Astrocyte (in vitro differentiated cells and primary cell): ENCODE measurements around the gene STK32A. TPM values are rescaled to one million over a fixed set of nuclear protein-coding genes. Genes with fewer than 3 reads are reported as not detected.

Experiments
- DNase-seq: peaks from one replicate; pipeline ENCODE4 v3.0.0-alpha.2; 2010; ENCODE audit warnings: low read depth
- FAIRE-seq: peaks from 2 replicates; lab custom pipeline; 2011; peaks lifted over from hg19 to GRCh38; lab: Jason Lieb, UNC
- H2AFZ ChIP-seq: 2 replicates; pipeline ENCODE4 v1.6.0; 2012; ENCODE audit warnings: low read depth, low read length, inconsistent platforms
- H3K27ac ChIP-seq: 2 replicates; pipeline ENCODE4 v1.5.1; 2011; ENCODE audit warnings: low read depth, low read length, inconsistent platforms
- H3K27me3 ChIP-seq: 2 replicates; pipeline ENCODE4 v1.6.0; 2011; ENCODE audit warnings: low read length, inconsistent platforms; ENCODE audit not compliant: insufficient read depth
- H3K36me3 ChIP-seq: 2 replicates; pipeline ENCODE4 v1.5.1; 2011; ENCODE audit warnings: low read length, inconsistent platforms; ENCODE audit not compliant: insufficient read depth
- H3K4me1 ChIP-seq: 2 replicates; pipeline ENCODE4 v1.5.1; 2011; ENCODE audit warnings: low read length, inconsistent platforms; ENCODE audit not compliant: insufficient read depth
- H3K4me2 ChIP-seq: 2 replicates; pipeline ENCODE4 v1.6.0; 2012; ENCODE audit warnings: low read length, inconsistent platforms
- H3K4me3 ChIP-seq: 2 replicates; pipeline ENCODE4 v1.5.1; 2011; ENCODE audit warnings: low read depth, mild to moderate bottlenecking, low read length, inconsistent platforms; ENCODE audit not compliant: insufficient read depth
- H3K79me2 ChIP-seq: 2 replicates; pipeline ENCODE4 v1.6.0; 2012; ENCODE audit warnings: mild to moderate bottlenecking, low read length, inconsistent platforms; ENCODE audit not compliant: insufficient read depth
- H3K9ac ChIP-seq: 2 replicates; pipeline ENCODE4 v1.6.0; 2012; ENCODE audit warnings: mild to moderate bottlenecking, low read length, inconsistent platforms
- H3K9me3 ChIP-seq: 2 replicates; pipeline ENCODE4 v1.5.1; 2012; ENCODE audit warnings: low read depth, mild to moderate bottlenecking, low read length, inconsistent platforms; ENCODE audit not compliant: insufficient read depth
- H4K20me1 ChIP-seq: 2 replicates; pipeline ENCODE4 v1.6.0; 2012; ENCODE audit warnings: low read length, inconsistent platforms; ENCODE audit not compliant: insufficient read depth
- H3K27ac Mint-ChIP-seq: one replicate; pipeline ENCODE4 v1.8.0; 2021; ENCODE audit warnings: mild to moderate bottlenecking, mixed read lengths; ENCODE audit not compliant: unreplicated experiment
- H3K27me3 Mint-ChIP-seq: one replicate; pipeline ENCODE4 v1.8.0; 2021; ENCODE audit warnings: low read depth, mixed read lengths; ENCODE audit not compliant: unreplicated experiment
- H3K36me3 Mint-ChIP-seq: one replicate; pipeline ENCODE4 v1.8.0; 2021; ENCODE audit warnings: low read depth, mixed read lengths; ENCODE audit not compliant: unreplicated experiment
- H3K4me1 Mint-ChIP-seq: one replicate; pipeline ENCODE4 v1.8.0; 2021; ENCODE audit warnings: low read depth, mixed read lengths; ENCODE audit not compliant: unreplicated experiment
- H3K4me3 Mint-ChIP-seq: one replicate; pipeline ENCODE4 v1.8.0; 2021; ENCODE audit warnings: mild to moderate bottlenecking, moderate library complexity, mixed read lengths; ENCODE audit not compliant: unreplicated experiment
- H3K9me3 Mint-ChIP-seq: one replicate; pipeline ENCODE4 v1.8.0; 2021; ENCODE audit warnings: mild to moderate bottlenecking, mixed read lengths; ENCODE audit not compliant: unreplicated experiment
- EZH2 ChIP-seq: IDR thresholded peaks from 2 replicates; pipeline ENCODE4 v1.6.1; 2012; ENCODE audit warnings: mild to moderate bottlenecking, low read length, inconsistent platforms; ENCODE audit not compliant: insufficient read depth
- total RNA-seq: library from RNA; stranded (reverse); gene quantifications from 2 replicates; pipeline ENCODE4 v1.2.1, GENCODE V29; 2021
- TF ChIP-seq, protein P1 (sequence below): IDR thresholded peaks from 2 replicates; pipeline ENCODE4 v1.5.1; 2011; ENCODE audit warnings: low read depth, mild to moderate bottlenecking, inconsistent platforms, low read length, moderate library complexity; ENCODE audit not compliant: insufficient read depth

STK32A gene
- total RNA-seq, 1 donor from 2014 or later, result 0.25 TPM

DNA sequence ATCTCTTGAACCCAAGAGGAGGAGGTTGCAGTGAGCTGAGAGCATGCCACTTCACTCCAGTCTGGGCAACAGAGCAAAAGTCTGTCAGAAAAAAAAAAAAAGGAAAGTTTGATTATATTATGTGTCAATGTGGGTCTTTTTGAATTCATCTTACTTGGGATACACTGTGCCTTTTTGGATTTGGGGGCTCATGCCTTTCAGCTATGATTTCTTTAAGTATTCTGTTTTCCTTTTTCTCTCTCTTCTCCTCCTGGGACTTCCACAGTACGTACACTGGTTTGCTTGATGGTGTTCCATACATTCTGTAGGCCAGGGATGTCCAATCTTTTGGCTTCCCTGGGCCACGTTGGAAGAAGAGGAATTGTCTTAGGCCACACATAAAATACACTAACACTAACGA lies 146.7 kb downstream of the STK32A start:
- no peak overlapping the region for H3K9ac ChIP-seq
- no peak for TF ChIP-seq EZH2
- TF ChIP-seq, protein P1, sequence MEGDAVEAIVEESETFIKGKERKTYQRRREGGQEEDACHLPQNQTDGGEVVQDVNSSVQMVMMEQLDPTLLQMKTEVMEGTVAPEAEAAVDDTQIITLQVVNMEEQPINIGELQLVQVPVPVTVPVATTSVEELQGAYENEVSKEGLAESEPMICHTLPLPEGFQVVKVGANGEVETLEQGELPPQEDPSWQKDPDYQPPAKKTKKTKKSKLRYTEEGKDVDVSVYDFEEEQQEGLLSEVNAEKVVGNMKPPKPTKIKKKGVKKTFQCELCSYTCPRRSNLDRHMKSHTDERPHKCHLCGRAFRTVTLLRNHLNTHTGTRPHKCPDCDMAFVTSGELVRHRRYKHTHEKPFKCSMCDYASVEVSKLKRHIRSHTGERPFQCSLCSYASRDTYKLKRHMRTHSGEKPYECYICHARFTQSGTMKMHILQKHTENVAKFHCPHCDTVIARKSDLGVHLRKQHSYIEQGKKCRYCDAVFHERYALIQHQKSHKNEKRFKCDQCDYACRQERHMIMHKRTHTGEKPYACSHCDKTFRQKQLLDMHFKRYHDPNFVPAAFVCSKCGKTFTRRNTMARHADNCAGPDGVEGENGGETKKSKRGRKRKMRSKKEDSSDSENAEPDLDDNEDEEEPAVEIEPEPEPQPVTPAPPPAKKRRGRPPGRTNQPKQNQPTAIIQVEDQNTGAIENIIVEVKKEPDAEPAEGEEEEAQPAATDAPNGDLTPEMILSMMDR, result no peak

DNA sequence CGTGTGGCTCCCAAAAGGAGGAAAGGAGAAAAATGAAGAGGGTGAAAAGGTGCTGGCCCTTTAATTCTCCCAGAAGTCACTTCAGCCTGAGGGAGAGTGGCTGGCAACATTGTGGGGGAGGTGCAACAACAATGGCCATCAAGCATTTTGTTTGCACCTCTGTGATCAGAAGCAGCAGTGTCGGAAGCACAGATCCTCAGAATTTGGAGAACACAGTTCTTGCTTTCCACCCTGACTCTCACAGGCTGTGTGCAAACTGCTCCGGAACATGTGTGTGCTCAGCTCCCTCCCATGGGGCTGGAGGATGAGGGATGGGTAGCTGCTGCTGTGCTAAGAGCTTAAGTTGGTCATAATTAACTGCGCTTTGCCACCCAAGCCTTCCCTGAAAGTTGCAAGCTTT lies 147.9 kb downstream of the STK32A start:
- Histone ChIP-seq H3K9ac (no peak overlapping the region), H3K27me3 (no peaks in the 10 kb centered on the region), H2AFZ (peak overlapping the region; percentile 7), H3K4me2 (no peak overlapping the region), H3K79me2 (no peaks in the 10 kb centered on the region), H4K20me1 (no peaks in the 10 kb centered on the region), H3K36me3 (no peaks in the 10 kb centered on the region), H3K4me3 (no peak overlapping the region), H3K27ac (no peak overlapping the region), H3K4me1 (no peaks in the 10 kb centered on the region), H3K9me3 (peaks cover 3% of the 10 kb centered on the region)
- DNase-seq (no peak), FAIRE-seq (no peak)
- no peak for TF ChIP-seq EZH2
- TF ChIP-seq, protein P1, result no peak
- Mint-ChIP-seq H3K4me3 (no peak overlapping the region), H3K36me3 (no peaks in the 10 kb centered on the region), H3K27ac (no peak overlapping the region), H3K9me3 (no peaks in the 10 kb centered on the region), H3K4me1 (no peaks in the 10 kb centered on the region), H3K27me3 (no peaks in the 10 kb centered on the region)

More for the DNA sequence above, 146.7 kb downstream of the STK32A start:
- Histone ChIP-seq H3K79me2 (no peaks in the 10 kb centered on the region), H3K36me3 (no peaks in the 10 kb centered on the region), H3K4me2 (no peak overlapping the region), H2AFZ (no peak overlapping the region), H3K27ac (no peak overlapping the region), H3K4me3 (no peak overlapping the region), H3K9me3 (peaks cover 3% of the 10 kb centered on the region), H3K27me3 (no peaks in the 10 kb centered on the region), H4K20me1 (no peaks in the 10 kb centered on the region), H3K4me1 (no peaks in the 10 kb centered on the region)
- Mint-ChIP-seq H3K27me3 (no peaks in the 10 kb centered on the region), H3K4me1 (no peaks in the 10 kb centered on the region), H3K4me3 (no peak overlapping the region), H3K36me3 (no peaks in the 10 kb centered on the region), H3K9me3 (no peaks in the 10 kb centered on the region), H3K27ac (no peak overlapping the region)
- no peak for DNase-seq
- no peak for FAIRE-seq

DNA sequence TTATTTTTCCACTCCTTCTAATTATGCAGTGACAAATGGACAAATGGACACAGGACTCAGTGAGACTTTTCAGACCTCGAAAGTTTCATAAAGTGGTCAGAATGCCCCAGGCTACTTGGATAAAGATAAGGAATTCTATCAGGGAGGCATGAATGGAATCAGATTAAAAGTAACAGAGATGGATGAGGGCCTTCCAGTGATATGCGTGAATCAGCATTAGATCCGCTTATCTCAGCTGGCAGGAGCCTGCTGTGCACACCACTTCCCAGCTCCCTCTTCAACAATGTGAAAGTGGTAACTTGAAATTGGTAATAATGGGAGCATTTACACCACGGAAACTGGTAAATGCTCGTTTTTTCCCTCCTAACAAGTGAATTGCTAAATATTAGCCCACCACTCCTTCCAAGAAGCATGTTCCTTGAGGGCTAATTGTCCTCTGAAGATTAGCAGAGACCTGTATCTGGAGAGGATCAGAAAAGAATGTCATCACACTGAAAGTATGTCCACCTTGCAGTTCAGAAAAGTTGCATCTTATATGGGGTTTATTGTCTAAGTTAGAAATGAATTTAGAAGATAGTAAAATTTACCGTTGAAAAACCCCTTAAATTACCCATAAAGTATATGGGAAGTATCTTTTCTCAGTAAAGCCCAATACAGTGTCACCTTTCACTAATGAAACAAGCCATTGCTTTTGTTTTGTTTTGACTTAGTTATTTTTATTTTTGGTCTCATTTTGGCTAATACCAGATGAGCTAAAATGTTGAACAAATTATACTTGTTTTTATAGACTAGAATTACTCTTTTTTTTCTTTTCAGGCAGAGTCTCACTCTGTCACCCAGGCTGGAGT lies 149.7 kb downstream of the STK32A start:
- Histone ChIP-seq H3K9ac (no peak overlapping the region), H3K27ac (no peak overlapping the region), H3K4me2 (no peak overlapping the region), H3K9me3 (no peaks in the 10 kb centered on the region), H3K27me3 (no peaks in the 10 kb centered on the region), H3K4me3 (no peak overlapping the region), H3K4me1 (no peaks in the 10 kb centered on the region), H3K36me3 (no peaks in the 10 kb centered on the region), H4K20me1 (peaks cover 3% of the 10 kb centered on the region), H2AFZ (no peak overlapping the region), H3K79me2 (no peaks in the 10 kb centered on the region)
- TF ChIP-seq, protein P1, result no peak
- no peak for TF ChIP-seq EZH2
- Mint-ChIP-seq H3K36me3 (no peaks in the 10 kb centered on the region), H3K27me3 (no peaks in the 10 kb centered on the region), H3K27ac (no peak overlapping the region), H3K4me1 (peaks cover 12% of the 10 kb centered on the region), H3K9me3 (no peaks in the 10 kb centered on the region), H3K4me3 (no peak overlapping the region)
- FAIRE-seq (no peak), DNase-seq (peak; percentile 46)
